ENCODE measurements around the gene NRF1.

DNA sequence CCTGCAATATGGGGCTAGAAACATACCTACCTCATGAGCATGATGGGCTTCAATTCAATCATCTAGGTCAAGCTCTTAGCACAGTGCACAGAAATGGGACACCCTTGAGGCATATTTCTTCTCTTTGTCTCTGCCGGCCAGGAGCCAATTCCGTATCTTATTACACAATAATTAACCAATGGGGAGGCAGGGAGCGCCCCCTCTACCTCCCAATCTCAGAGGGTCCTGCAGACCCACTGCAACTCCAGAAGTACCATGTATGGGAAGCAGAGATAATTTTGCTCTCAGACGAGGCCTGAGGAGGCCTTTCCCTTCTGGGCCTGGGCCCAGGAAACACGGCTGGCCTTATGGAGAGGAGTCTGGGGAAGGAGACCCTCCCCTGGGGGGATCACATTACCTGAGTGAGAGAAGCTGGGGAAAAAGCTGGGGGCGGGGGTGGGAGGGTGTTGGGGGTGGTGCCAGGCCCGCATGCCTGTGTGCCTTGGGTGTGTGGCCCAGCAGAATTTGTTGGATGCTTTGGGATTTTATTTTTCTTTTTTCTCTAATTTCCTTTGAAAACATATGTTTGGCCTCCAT is 185.8 kb downstream of the NRF1 start:
- TF ChIP-seq, protein P1, sequence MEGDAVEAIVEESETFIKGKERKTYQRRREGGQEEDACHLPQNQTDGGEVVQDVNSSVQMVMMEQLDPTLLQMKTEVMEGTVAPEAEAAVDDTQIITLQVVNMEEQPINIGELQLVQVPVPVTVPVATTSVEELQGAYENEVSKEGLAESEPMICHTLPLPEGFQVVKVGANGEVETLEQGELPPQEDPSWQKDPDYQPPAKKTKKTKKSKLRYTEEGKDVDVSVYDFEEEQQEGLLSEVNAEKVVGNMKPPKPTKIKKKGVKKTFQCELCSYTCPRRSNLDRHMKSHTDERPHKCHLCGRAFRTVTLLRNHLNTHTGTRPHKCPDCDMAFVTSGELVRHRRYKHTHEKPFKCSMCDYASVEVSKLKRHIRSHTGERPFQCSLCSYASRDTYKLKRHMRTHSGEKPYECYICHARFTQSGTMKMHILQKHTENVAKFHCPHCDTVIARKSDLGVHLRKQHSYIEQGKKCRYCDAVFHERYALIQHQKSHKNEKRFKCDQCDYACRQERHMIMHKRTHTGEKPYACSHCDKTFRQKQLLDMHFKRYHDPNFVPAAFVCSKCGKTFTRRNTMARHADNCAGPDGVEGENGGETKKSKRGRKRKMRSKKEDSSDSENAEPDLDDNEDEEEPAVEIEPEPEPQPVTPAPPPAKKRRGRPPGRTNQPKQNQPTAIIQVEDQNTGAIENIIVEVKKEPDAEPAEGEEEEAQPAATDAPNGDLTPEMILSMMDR (IDR thresholded peaks at IDR 0.05), result no peak
- TF ChIP-seq POLR2A (IDR thresholded peaks at IDR 0.05), result no peak

All from thyroid gland (tissue), 4 donors.